Liver (tissue), 9 donors: Measurements from ENCODE around the gene VGLL4. TPM values are rescaled to one million over a fixed set of nuclear protein-coding genes. Genes with fewer than 3 reads are reported as not detected.

ENCODE experiments used
- DNase-seq: peaks from one replicate; pipeline ENCODE4 v3.0.0-alpha.2; 2017; ENCODE audit warnings: low spot score
- H3K27ac ChIP-seq, 2 donors: one replicate each; pipeline ENCODE4 v1.7.0; 2013; ENCODE audit warnings: inconsistent platforms in 2 of 2, low read length in 2 of 2, control low read depth in 1 of 2, low read depth in 1 of 2, mild to moderate bottlenecking in 1 of 2
- H3K27me3 ChIP-seq, 4 donors: one replicate each; pipeline versions ENCODE4 v1.6.1 to v1.7.0; 2013; ENCODE audit warnings: low read length in 3 of 4, inconsistent platforms in 1 of 4, mild to moderate bottlenecking in 1 of 4, moderate library complexity in 1 of 4; ENCODE audit not compliant: control insufficient read depth in 4 of 4, insufficient read depth in 4 of 4
- H3K36me3 ChIP-seq, 4 donors: one replicate each; pipeline versions ENCODE4 v1.6.1 to v1.7.0; 2013; ENCODE audit warnings: low read length in 3 of 4, mild to moderate bottlenecking in 3 of 4, low read depth in 1 of 4, moderate library complexity in 1 of 4; ENCODE audit not compliant: control insufficient read depth in 4 of 4, insufficient read depth in 3 of 4
- H3K4me1 ChIP-seq, 4 donors: one replicate each; pipeline versions ENCODE4 v1.6.1 to v1.7.0; 2013; ENCODE audit warnings: low read length in 3 of 4, mild to moderate bottlenecking in 3 of 4, moderate library complexity in 1 of 4; ENCODE audit not compliant: control insufficient read depth in 4 of 4, insufficient read depth in 4 of 4
- H3K4me3 ChIP-seq, 3 donors: one replicate each; pipeline versions ENCODE4 v1.6.1 to v1.7.0; 2013; ENCODE audit warnings: low read length in 3 of 3, control low read depth in 1 of 3, low read depth in 1 of 3, mild to moderate bottlenecking in 1 of 3
- H3K9ac ChIP-seq, 2 donors: one replicate each; pipeline ENCODE4 v1.7.0; 2013; ENCODE audit warnings: low read length in 2 of 2, mild to moderate bottlenecking in 2 of 2, moderate library complexity in 2 of 2, control low read depth in 1 of 2, low read depth in 1 of 2
- H3K9me3 ChIP-seq, 4 donors: one replicate each; pipeline versions ENCODE4 v1.6.1 to v1.7.0; 2013; ENCODE audit warnings: low read length in 3 of 4; ENCODE audit not compliant: control insufficient read depth in 4 of 4
- EGR1 ChIP-seq, 2 donors: IDR thresholded peaks; 2 replicates each; pipeline ENCODE4 v1.6.1; 2016 to 2018; ENCODE audit warnings: antibody characterized with exemption in 2 of 2, low read depth in 2 of 2
- FOXA1 ChIP-seq: IDR thresholded peaks from 2 replicates; pipeline ENCODE4 v1.6.1; 2016; ENCODE audit warnings: antibody characterized with exemption
- FOXA2 ChIP-seq: IDR thresholded peaks from 2 replicates; pipeline ENCODE4 v1.6.1; 2016; ENCODE audit warnings: antibody characterized with exemption
- GABPA ChIP-seq, 2 donors: IDR thresholded peaks in 1 of 2; conservative IDR thresholded peaks in 1 of 2; 2 replicates each; pipeline ENCODE4 v1.6.1; 2016; ENCODE audit warnings: antibody characterized with exemption in 2 of 2, mild to moderate bottlenecking in 1 of 2, moderate library complexity in 1 of 2
- HNF4A ChIP-seq, 2 donors: conservative IDR thresholded peaks; 2 replicates each; pipeline ENCODE4 v1.6.1; 2016; ENCODE audit warnings: antibody characterized with exemption in 2 of 2, mild to moderate bottlenecking in 2 of 2
- HNF4G ChIP-seq: IDR thresholded peaks from 2 replicates; pipeline ENCODE4 v1.6.1; 2016; ENCODE audit warnings: antibody characterized with exemption
- JUND ChIP-seq, 2 donors: IDR thresholded peaks; 2 replicates each; pipeline ENCODE4 v1.6.1; 2016; ENCODE audit warnings: antibody characterized with exemption in 2 of 2
- MAX ChIP-seq: IDR thresholded peaks from 2 replicates; pipeline ENCODE4 v1.6.1; 2016; ENCODE audit warnings: antibody characterized with exemption
- NR2F2 ChIP-seq: IDR thresholded peaks from 2 replicates; pipeline ENCODE4 v1.6.1; 2016; ENCODE audit warnings: antibody characterized with exemption
- RAD21 ChIP-seq, 2 donors: IDR thresholded peaks; 2 replicates each; pipeline ENCODE4 v1.6.1; 2016; ENCODE audit warnings: antibody characterized with exemption in 2 of 2, mild to moderate bottlenecking in 2 of 2
- REST ChIP-seq: IDR thresholded peaks from 2 replicates; pipeline ENCODE4 v1.6.1; 2016; ENCODE audit warnings: antibody characterized with exemption, mild to moderate bottlenecking
- RXRA ChIP-seq, 2 donors: IDR thresholded peaks; 2 replicates each; pipeline ENCODE4 v1.6.1; 2017 to 2018; ENCODE audit warnings: antibody characterized with exemption in 2 of 2, mild to moderate bottlenecking in 1 of 2
- SP1 ChIP-seq: IDR thresholded peaks from 2 replicates; pipeline ENCODE4 v1.6.1; 2018; ENCODE audit warnings: antibody characterized with exemption, mild to moderate bottlenecking
- TAF1 ChIP-seq: conservative IDR thresholded peaks from 2 replicates; pipeline ENCODE4 v1.6.1; 2016; ENCODE audit warnings: antibody characterized with exemption, mild to moderate bottlenecking
- YY1 ChIP-seq: IDR thresholded peaks from 2 replicates; pipeline ENCODE4 v1.6.1; 2016; ENCODE audit warnings: antibody characterized with exemption, mild to moderate bottlenecking
- WGBS: extraction: QIAGEN DNeasy Blood & Tissue Kit; methylation state at CpG from one replicate; pipeline ENCODE4 v1.1.7; 2013; 5-methylcytosine and 5-hydroxymethylcytosine counted together
- polyA plus RNA-seq, 2 donors: library from polyadenylated mRNA; stranded (reverse) in 1 of 2; unstranded in 1 of 2; fragments of 200-250 nt in 1 of 2; fragments of >200 nt in 1 of 2; fragmentation: Nextera tagmentation in 1 of 2; extraction: Ambion mirVana in 1 of 2; gene quantifications; one replicate each; pipeline versions ENCODE4 v1.2.1 to v1.2.3, GENCODE V29; 2013 to 2015
- total RNA-seq, 2 donors: library from RNA; depleted of rRNA; stranded (reverse); fragments of >200 nt; gene quantifications; one replicate each; pipeline ENCODE4 v1.2.3, GENCODE V29; 2014
- TF ChIP-seq, protein P1 (sequence below): IDR thresholded peaks from 2 replicates; pipeline ENCODE4 v1.6.1; 2016; ENCODE audit warnings: antibody characterized with exemption
- TF ChIP-seq, protein P2 (sequence below): fragments of 150-350 bp; IDR thresholded peaks from 2 replicates; pipeline ENCODE4 v1.5.1; 2017; ENCODE audit warnings: improper control_type of control experiment, low read depth, low read length; ENCODE audit not compliant: missing input control
- TF ChIP-seq, protein P3 (sequence below): IDR thresholded peaks from 2 replicates; pipeline ENCODE4 v1.6.1; 2016; ENCODE audit warnings: antibody characterized with exemption
- donor health status: healthy.
- donor health status: healthy.
- donor health status: healthy.
- donor health status: healthy.
- donor health status: healthy.

Gene VGLL4
- total and polyA plus RNA-seq, 4 donors = 7.2 to 27.9 (median 13.0) TPM

DNA sequence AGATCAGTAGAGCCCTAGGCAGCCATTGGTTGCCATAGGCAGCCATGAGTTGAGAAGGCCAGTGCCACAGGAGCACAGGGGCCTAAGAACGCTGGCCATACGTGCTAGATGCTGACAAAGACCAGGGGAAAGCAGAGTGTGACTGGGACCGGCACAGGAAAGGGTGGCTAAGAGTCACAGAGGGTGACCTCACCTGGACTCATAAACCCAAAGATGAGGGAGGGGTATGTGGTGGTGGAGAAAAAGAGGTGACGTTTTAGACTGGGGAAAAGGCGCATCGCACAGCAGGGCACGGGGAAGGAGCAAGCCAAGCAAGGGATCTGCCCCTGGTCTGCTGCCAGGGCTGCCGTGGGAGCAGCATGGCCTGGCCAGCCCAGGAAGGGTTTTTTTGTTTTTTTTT is 122.5 kb downstream of the VGLL4 start:
- Histone ChIP-seq H3K9ac (no peak overlapping the region), H3K27ac (no peak overlapping the region), H3K4me3 (no peak overlapping the region), H3K27me3 (no peaks in the 10 kb centered on the region), H3K9me3 (no peaks in the 10 kb centered on the region), H3K4me1 (no peaks in the 10 kb centered on the region), H3K36me3 (no peaks in the 10 kb centered on the region)
- TF ChIP-seq, protein P1, sequence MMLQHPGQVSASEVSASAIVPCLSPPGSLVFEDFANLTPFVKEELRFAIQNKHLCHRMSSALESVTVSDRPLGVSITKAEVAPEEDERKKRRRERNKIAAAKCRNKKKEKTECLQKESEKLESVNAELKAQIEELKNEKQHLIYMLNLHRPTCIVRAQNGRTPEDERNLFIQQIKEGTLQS = no peak
- TF ChIP-seq, protein P2, sequence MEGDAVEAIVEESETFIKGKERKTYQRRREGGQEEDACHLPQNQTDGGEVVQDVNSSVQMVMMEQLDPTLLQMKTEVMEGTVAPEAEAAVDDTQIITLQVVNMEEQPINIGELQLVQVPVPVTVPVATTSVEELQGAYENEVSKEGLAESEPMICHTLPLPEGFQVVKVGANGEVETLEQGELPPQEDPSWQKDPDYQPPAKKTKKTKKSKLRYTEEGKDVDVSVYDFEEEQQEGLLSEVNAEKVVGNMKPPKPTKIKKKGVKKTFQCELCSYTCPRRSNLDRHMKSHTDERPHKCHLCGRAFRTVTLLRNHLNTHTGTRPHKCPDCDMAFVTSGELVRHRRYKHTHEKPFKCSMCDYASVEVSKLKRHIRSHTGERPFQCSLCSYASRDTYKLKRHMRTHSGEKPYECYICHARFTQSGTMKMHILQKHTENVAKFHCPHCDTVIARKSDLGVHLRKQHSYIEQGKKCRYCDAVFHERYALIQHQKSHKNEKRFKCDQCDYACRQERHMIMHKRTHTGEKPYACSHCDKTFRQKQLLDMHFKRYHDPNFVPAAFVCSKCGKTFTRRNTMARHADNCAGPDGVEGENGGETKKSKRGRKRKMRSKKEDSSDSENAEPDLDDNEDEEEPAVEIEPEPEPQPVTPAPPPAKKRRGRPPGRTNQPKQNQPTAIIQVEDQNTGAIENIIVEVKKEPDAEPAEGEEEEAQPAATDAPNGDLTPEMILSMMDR = no peak
- TF ChIP-seq HNF4A (conservative IDR thresholded peaks at IDR 0.05) = no peak
- no peak for TF ChIP-seq FOXA2
- no peak for TF ChIP-seq MAX
- no peak for TF ChIP-seq NR2F2
- TF ChIP-seq YY1 = no peak
- TF ChIP-seq JUND (IDR thresholded peaks at IDR 0.05) = no peak
- DNase-seq = no peak
- 98% methylated on average over 8 of the region's 8 CpGs for WGBS

DNA sequence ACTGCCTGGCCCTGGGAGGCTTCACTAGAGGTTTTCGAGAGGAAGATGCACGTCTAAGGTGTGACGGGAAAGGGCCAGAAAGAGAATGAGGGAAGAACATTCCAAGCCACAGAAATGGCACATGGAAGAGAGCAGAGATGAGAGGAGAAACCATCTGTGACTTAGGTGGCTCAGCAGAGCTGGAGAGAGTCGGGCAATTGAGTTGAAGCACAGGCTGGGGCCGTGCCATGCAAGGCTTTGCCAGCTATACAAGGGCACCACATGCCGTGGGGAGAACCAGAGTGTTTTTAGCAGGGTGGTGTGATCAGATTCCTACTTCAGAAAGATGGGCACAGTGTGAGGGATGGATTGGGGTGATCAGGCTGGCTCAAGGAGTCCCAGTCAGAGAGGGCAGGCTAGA is 126.1 kb downstream of the VGLL4 start:
- Histone ChIP-seq H3K9ac (no peak overlapping the region), H3K27ac (no peak overlapping the region), H3K36me3 (no peaks in the 10 kb centered on the region), H3K27me3 (no peaks in the 10 kb centered on the region), H3K4me1 (no peaks in the 10 kb centered on the region), H3K9me3 (no peaks in the 10 kb centered on the region), H3K4me3 (no peak overlapping the region)
- DNase-seq = no peak
- no peak for TF ChIP-seq RXRA (IDR thresholded peaks at IDR 0.05)
- TF ChIP-seq YY1 = no peak
- TF ChIP-seq REST = no peak
- no peak for TF ChIP-seq HNF4A (conservative IDR thresholded peaks at IDR 0.05)
- no peak for TF ChIP-seq FOXA2
- no peak for TF ChIP-seq HNF4G
- no peak for TF ChIP-seq RAD21 (IDR thresholded peaks at IDR 0.05)
- no peak for TF ChIP-seq FOXA1
- TF ChIP-seq, protein P3, sequence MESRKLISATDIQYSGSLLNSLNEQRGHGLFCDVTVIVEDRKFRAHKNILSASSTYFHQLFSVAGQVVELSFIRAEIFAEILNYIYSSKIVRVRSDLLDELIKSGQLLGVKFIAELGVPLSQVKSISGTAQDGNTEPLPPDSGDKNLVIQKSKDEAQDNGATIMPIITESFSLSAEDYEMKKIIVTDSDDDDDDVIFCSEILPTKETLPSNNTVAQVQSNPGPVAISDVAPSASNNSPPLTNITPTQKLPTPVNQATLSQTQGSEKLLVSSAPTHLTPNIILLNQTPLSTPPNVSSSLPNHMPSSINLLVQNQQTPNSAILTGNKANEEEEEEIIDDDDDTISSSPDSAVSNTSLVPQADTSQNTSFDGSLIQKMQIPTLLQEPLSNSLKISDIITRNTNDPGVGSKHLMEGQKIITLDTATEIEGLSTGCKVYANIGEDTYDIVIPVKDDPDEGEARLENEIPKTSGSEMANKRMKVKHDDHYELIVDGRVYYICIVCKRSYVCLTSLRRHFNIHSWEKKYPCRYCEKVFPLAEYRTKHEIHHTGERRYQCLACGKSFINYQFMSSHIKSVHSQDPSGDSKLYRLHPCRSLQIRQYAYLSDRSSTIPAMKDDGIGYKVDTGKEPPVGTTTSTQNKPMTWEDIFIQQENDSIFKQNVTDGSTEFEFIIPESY = no peak
- no peak for TF ChIP-seq JUND (IDR thresholded peaks at IDR 0.05)
- no peak for TF ChIP-seq NR2F2
- no peak for TF ChIP-seq GABPA (IDR thresholded peaks at IDR 0.05 in 1 of 2, conservative IDR thresholded peaks at IDR 0.05 in 1 of 2)
- no peak for TF ChIP-seq SP1
- TF ChIP-seq MAX = no peak
- TF ChIP-seq EGR1 (IDR thresholded peaks at IDR 0.05; ENCODE audit: low read depth in 2 of 2) = no peak
- TF ChIP-seq, protein P2 = no peak
- no peak for TF ChIP-seq TAF1
- 98% methylated on average over 6 of the region's 6 CpGs for WGBS
